Subcutaneous adipose tissue (tissue), 4 donors: ENCODE measurements around the gene HS3ST3A1. TPM values are rescaled to one million over a fixed set of nuclear protein-coding genes. Genes with fewer than 3 reads are reported as not detected.

Source experiments
- total RNA-seq, 4 donors: library from RNA; depleted of rRNA; stranded (reverse); fragments of >200 nt; gene quantifications; one replicate each; pipeline ENCODE4 v1.1.0, GENCODE V29; 2016
- TF ChIP-seq, protein P1 (sequence below): fragments of 450-650 bp; IDR thresholded peaks from one replicate; pipeline ENCODE4 v1.5.1; 2016; ENCODE audit warnings: low read depth, mild to moderate bottlenecking, control low read depth, antibody characterized with exemption, moderate library complexity

HS3ST3A1 gene
- total RNA-seq, 4 donors from 2014 or later: 0.19 to 3.6 (median 1.3) TPM; not detected in 1

DNA sequence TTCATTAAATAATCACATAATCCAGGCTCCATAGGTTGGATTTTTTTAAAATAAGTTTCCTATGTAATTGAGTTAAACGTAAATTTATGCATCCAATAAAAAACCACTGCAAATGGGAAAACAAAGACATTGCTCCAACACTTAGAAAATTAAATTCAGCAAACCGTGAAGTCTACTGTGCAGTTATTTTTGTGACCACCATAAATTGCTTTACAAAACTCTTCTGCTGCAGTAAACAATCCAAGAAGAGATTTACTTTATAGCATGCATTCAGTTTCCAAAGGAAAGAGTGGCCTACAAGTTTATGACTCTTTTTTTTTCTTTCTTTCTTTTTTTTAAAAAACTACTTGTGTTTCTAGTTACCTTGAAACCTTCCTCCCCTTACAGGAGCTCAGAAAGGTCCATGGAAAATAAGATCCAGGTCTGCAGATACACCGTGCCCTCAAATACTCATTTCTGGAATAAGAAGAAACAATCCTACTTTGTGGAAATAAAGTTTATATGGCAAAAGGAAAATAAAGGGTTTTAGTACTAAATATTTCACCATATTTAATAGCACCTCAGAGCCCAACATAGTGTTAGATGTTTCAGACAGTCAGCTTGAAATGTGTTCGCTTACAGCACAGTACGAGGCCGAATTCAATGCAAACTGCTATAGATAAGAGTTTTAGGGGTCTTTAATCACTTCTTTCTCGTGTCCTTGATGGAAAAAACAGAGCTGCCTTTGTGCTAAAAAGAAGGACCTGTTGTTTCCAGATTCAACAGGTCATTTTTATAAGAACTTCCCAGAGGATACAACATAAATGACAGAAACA is 3.2 kb downstream of the HS3ST3A1 start:
- TF ChIP-seq, protein P1, sequence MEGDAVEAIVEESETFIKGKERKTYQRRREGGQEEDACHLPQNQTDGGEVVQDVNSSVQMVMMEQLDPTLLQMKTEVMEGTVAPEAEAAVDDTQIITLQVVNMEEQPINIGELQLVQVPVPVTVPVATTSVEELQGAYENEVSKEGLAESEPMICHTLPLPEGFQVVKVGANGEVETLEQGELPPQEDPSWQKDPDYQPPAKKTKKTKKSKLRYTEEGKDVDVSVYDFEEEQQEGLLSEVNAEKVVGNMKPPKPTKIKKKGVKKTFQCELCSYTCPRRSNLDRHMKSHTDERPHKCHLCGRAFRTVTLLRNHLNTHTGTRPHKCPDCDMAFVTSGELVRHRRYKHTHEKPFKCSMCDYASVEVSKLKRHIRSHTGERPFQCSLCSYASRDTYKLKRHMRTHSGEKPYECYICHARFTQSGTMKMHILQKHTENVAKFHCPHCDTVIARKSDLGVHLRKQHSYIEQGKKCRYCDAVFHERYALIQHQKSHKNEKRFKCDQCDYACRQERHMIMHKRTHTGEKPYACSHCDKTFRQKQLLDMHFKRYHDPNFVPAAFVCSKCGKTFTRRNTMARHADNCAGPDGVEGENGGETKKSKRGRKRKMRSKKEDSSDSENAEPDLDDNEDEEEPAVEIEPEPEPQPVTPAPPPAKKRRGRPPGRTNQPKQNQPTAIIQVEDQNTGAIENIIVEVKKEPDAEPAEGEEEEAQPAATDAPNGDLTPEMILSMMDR: no peak

DNA sequence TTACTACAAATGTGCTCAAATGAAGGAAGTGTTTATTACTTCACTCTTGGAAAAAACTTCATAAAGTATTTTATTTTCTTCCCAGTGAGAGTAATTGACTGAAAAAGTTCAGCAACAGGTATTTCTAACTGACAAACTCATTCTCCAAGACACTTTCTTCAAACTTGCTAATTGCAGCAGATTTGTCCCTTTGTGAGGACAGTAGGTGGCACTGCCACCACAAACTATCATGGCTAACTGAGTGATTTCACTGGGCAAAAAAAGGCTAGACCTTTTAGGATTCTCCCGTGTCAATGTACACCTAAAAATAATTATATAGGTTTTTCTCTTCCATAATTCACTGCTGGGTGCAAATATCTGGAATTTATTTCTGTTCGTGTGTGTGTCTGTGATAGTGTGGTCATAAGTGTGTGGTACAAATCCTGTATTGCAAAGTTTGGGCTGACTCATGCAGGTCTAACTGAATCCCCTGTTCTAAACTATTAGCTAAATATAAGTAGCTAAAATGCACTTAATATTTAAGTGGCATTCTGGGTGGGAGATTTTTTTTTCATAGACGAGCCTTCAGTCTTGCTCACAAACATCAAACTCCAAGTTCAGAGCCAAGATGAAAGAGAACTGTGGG is 3.9 kb downstream of the HS3ST3A1 start:
- TF ChIP-seq, protein P1: no peak

DNA sequence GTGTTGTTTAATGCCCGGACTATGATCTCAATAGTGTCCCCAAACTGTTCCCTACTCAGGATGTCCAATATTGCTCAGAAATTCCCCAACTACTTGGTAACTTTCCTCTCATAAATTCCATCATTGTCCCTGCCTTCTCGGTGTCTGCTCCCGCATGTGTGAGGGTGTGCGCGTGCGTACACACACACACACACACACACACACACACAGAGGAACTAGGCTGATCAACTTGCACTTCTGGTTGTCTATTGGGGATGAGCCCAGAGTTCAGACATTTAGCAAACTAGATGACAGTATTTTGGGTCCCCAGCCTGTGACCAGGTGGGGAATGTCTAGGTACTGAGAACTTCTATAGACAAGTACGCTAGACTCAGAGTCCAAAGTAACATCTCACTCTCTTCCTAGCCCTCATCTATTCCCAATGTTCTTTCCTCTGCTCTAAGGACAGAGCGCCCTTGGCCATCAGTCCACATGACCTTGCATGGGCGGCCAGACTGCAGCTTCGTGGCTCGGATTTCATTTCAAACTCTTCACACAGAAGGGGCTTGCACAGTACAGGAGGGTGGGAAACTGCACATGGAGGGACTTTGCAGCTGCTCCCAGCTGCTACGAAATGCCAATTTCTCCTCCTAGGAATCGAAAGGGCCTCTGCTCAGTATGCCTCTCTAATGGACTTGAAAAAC is 5.3 kb downstream of the HS3ST3A1 start:
- TF ChIP-seq, protein P1: no peak

DNA sequence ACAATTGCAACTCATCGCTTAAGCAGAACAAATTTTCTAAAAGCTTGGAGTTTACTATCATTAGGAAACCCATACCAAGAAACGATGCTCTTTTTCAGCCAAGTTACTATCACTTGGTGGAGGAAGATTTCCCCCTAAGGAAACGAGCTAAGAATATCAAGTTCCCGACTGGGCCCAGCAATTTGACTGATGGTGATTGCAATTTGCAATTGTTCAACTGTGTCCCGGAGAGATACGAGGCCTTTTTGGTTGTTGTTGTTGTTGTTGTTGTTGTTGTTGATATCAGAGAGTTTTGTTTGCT is 6.2 kb downstream of the HS3ST3A1 start:
- TF ChIP-seq, protein P1: no peak

DNA sequence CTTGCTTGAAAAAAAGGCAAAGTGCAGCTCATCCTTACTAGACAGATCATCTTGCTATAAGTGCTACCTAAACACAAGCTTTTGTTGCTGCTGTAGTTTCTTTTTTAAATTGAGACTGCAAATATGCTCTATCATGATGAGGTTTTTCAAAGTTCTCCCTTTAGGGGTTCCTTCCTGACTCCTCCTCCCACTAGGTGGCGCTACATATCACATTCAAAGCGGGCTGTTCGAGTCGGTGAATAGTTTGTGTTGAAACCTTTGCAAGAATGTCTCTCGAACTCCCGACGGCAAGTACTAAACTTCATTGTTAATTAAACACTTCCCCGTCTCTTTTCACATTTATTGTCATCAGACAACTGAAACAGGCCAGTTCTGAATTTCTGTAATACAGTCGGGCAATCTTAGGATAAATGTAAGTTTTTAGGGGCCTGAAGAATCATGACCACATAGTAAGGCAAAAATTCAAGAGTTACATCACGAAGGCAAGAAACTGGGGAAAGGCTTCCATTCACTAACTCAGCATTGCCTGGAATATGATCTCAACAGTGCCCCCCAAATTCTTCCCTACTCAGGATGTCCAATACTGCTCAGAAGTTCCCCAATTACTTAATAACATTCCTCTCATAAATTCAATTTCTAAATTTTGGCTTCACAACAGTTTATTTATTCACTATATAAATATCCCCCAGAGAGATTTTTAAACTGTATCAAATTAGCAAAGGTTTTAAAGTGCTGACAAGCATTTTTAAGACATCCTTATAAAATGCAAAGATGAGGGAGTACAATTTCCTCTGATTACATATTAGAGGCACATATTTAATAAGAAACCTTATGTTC is 6.7 kb downstream of the HS3ST3A1 start:
- TF ChIP-seq, protein P1: no peak

DNA sequence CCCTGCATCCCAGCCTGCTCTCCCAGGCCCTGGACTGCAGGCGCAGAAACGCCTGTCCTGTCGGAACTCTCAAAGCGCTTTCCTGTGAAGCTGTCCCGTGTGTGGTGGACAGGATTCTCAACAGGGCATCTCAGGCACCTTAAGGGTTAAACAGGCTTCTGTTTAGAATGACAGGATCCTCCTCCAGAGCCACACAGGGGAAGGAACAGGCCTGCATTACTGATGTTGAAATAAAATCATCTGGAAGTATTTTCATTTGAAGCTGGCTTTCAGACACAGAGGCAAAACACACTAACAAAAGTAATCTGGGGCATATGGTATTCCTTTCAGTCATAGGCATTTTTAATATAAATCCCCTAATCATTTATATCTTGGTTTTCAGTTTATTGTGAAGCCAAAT is 7.4 kb downstream of the HS3ST3A1 start:
- TF ChIP-seq, protein P1: no peak
